ENCODE data around the gene DCC.

Gene DCC

GRCh38 chr18:52339891-52340371, at the start of gene DCC:
Gene DCC, plus strand, starts transcription at chr18:52340197. Its CDS starts 591 bp downstream, at chr18:52340788.
- DNase-seq (ENCODE audit: low read depth): no peak

GRCh38 chr18:52310651-52311050, 29.3 kb upstream of the DCC start:
- no peak for DNase-seq (ENCODE audit: low read depth)

GRCh38 chr18:52311331-52311730, 28.7 kb upstream of the DCC start:
- no peak for DNase-seq (ENCODE audit: low read depth)

- no peak for DNase-seq (ENCODE audit: low read depth)
These were observed 27.7 kb upstream of the DCC start for GRCh38 chr18:52312346-52312745.

GRCh38 chr18:52313213-52313612, 26.8 kb upstream of the DCC start:
- no peak for DNase-seq (ENCODE audit: low read depth)

GRCh38 chr18:52319424-52319983, 20.5 kb upstream of the DCC start:
- no peak for DNase-seq (ENCODE audit: low read depth)

GRCh38 chr18:52322307-52322706, 17.7 kb upstream of the DCC start:
- DNase-seq (ENCODE audit: low read depth): no peak

- no peak for DNase-seq (ENCODE audit: low read depth)
These were observed 16.2 kb upstream of the DCC start for GRCh38 chr18:52323802-52324201.

- DNase-seq (ENCODE audit: low read depth): no peak
These were observed 14.0 kb upstream of the DCC start for GRCh38 chr18:52325997-52326396.

- no peak for DNase-seq (ENCODE audit: low read depth)
These were observed 6.1 kb upstream of the DCC start for GRCh38 chr18:52333860-52334259.

- DNase-seq (ENCODE audit: low read depth): no peak
These were observed 5.7 kb upstream of the DCC start for GRCh38 chr18:52334307-52334706.

- DNase-seq (ENCODE audit: low read depth): no peak
These were observed 5.1 kb upstream of the DCC start for GRCh38 chr18:52334896-52335295.

- no peak for DNase-seq (ENCODE audit: low read depth)
These were observed 2.7 kb upstream of the DCC start for GRCh38 chr18:52337276-52337675.

- DNase-seq (ENCODE audit: low read depth): no peak
These were observed 557 bp downstream of the DCC start for GRCh38 chr18:52340406-52341102.

- no peak for DNase-seq (ENCODE audit: low read depth)
These were observed 1.1 kb downstream of the DCC start for GRCh38 chr18:52341103-52341432.

GRCh38 chr18:52341608-52342381, 1.8 kb downstream of the DCC start:
- no peak for DNase-seq (ENCODE audit: low read depth)

- DNase-seq (ENCODE audit: low read depth): no peak
These were observed 2.5 kb downstream of the DCC start for GRCh38 chr18:52342456-52342855.

GRCh38 chr18:52343138-52343537, 3.1 kb downstream of the DCC start:
- DNase-seq (ENCODE audit: low read depth): no peak

GRCh38 chr18:52343731-52344340, 3.8 kb downstream of the DCC start:
- DNase-seq (ENCODE audit: low read depth): no peak

GRCh38 chr18:52344881-52345280, 4.9 kb downstream of the DCC start:
- DNase-seq (ENCODE audit: low read depth): no peak

- no peak for DNase-seq (ENCODE audit: low read depth)
These were observed 5.4 kb downstream of the DCC start for GRCh38 chr18:52345428-52345827.

- no peak for DNase-seq (ENCODE audit: low read depth)
These were observed 8.2 kb downstream of the DCC start for GRCh38 chr18:52348209-52348608.

GRCh38 chr18:52349498-52349897, 9.5 kb downstream of the DCC start:
- no peak for DNase-seq (ENCODE audit: low read depth)

Measured in fibroblast of the conjunctiva (primary cell).